Panc1 (cell line): ENCODE measurements around the gene CTSL. TPM values are rescaled to one million over a fixed set of nuclear protein-coding genes. Genes with fewer than 3 reads are reported as not detected.
A peak's percentile ranks its signal among the peaks of the same experiment; 100 is the strongest.

Experiments
- ATAC-seq: fragments of 200-7000 bp; cut with Tn5 transposase; 2 replicates; pipeline ENCODE4 v1.9.1; 2020; ENCODE audit warnings: mild to moderate bottlenecking, moderate library complexity
- Bru-seq: library from RNA; stranded (reverse); fragments of 400-500 nt; gene quantifications from one replicate; lab custom pipeline; 2021; lab: Mats Ljungman, UMichigan
- BruChase-seq, 2 experiments: library from RNA; stranded (reverse); fragments of 400-500 nt; gene quantifications; one replicate each; lab custom pipeline; 2021; lab: Mats Ljungman, UMichigan
- BruUV-seq: library from RNA; stranded (reverse); fragments of 400-500 nt; replicated peaks from 2 replicates; lab custom pipeline; 2021; lab: Mats Ljungman, UMichigan
- CTCF ChIA-PET: fragments of 300-600 bp; sonication (Branson Sonifier 250); formaldehyde crosslinking; loops from one replicate; lab custom pipeline; 2022; ENCODE audit warnings: antibody characterized with exemption; lab: Charles Lee
- POLR2A ChIA-PET: fragments of 300-600 bp; sonication (Branson Sonifier 250); formaldehyde crosslinking; loops from one replicate; lab custom pipeline; 2022; ENCODE audit warnings: antibody characterized with exemption; lab: Charles Lee
- DNase-seq: peaks from one replicate; pipeline ENCODE4 v3.0.0-alpha.2; 2010; ENCODE audit warnings: low read depth, low spot score
- H3K27ac ChIP-seq: 2 replicates; pipeline ENCODE4 v1.5.1; 2011; ENCODE audit warnings: mild to moderate bottlenecking, low read length, inconsistent platforms
- H3K27me3 ChIP-seq: fragments of 200-500 bp; sonication (Bioruptor generic); 2 replicates; pipeline ENCODE4 v1.6.0; 2014; ENCODE audit warnings: low read length, inconsistent platforms; ENCODE audit not compliant: control insufficient read depth, insufficient read depth
- H3K36me3 ChIP-seq: fragments of 200-500 bp; sonication (Bioruptor generic); 2 replicates; pipeline ENCODE4 v1.5.1; 2014; ENCODE audit warnings: inconsistent platforms, mild to moderate bottlenecking, low read length, moderate library complexity; ENCODE audit not compliant: control insufficient read depth, insufficient read depth
- H3K4me1 ChIP-seq: 2 replicates; pipeline ENCODE4 v1.5.1; 2011; ENCODE audit warnings: inconsistent platforms, mild to moderate bottlenecking, low read length, moderate library complexity; ENCODE audit not compliant: control insufficient read depth, insufficient read depth
- H3K4me3 ChIP-seq, 2 experiments: 2 replicates each; pipeline ENCODE4 v1.5.1; 2011 to 2012; ENCODE audit warnings: low read depth in 2 of 2, low read length in 2 of 2, mild to moderate bottlenecking in 2 of 2, inconsistent platforms in 1 of 2, moderate library complexity in 1 of 2
- H3K9me3 ChIP-seq: fragments of 200-500 bp; sonication (Bioruptor generic); 2 replicates; pipeline ENCODE4 v1.5.1; 2014; ENCODE audit warnings: low read depth, mild to moderate bottlenecking, inconsistent platforms, low read length, moderate library complexity; ENCODE audit not compliant: control insufficient read depth, insufficient read depth
- CTCF ChIP-seq: fragments of 450-650 bp; IDR thresholded peaks from 2 replicates; pipeline ENCODE4 v1.5.1; 2017; ENCODE audit warnings: mild to moderate bottlenecking
- POLR2AphosphoS5 ChIP-seq: IDR thresholded peaks from 2 replicates; pipeline ENCODE4 v1.6.1; 2012; ENCODE audit warnings: mild to moderate bottlenecking, low read depth, low read length, moderate library complexity
- SIN3A ChIP-seq: IDR thresholded peaks from 2 replicates; pipeline ENCODE4 v1.6.1; 2012; ENCODE audit warnings: low read depth, mild to moderate bottlenecking, low read length, moderate library complexity, borderline replicate concordance; ENCODE audit not compliant: insufficient read depth
- TCF7L2 ChIP-seq: IDR thresholded peaks from 2 replicates; pipeline ENCODE4 v1.6.1; 2011; ENCODE audit warnings: mild to moderate bottlenecking, low read depth, low read length, inconsistent platforms
- in situ Hi-C: cut with HindIII; loops from 2 replicates; pipeline ENCODE4 v1.10.0; 2016; ENCODE audit warnings: low sequenced_read_pairs, low pct_unique_long_range_greater_than_20kb
- intact Hi-C: fragments of 100-400 bp; cut with micrococcal nuclease; formaldehyde crosslinking; loops from one replicate; pipeline ENCODE4 v1.10.0; 2022; ENCODE audit not compliant: unreplicated experiment
- long read RNA-seq: library from polyadenylated mRNA; unstranded; transcript quantifications from one replicate; pipeline ENCODE4 v2.0.0, GENCODE V29; 2021; ENCODE audit not compliant: unreplicated experiment
- polyA plus RNA-seq: library from polyadenylated mRNA; unstranded; fragments of >200 nt; gene quantifications from one replicate; pipeline ENCODE4 v1.2.1, GENCODE V29; 2012; ENCODE audit warnings: missing spikeins; ENCODE audit not compliant: insufficient read length
- total RNA-seq: library from RNA; stranded (reverse); gene quantifications from one replicate; pipeline ENCODE4 v1.2.1, GENCODE V29; 2021; ENCODE audit not compliant: unreplicated experiment
- TF ChIP-seq, protein P1 (sequence below), 2 experiments: IDR thresholded peaks; 2 replicates each; pipeline ENCODE4 v1.6.1; 2011 to 2012; ENCODE audit warnings: low read depth in 2 of 2, control low read depth in 1 of 2, low read length in 1 of 2, mild to moderate bottlenecking in 1 of 2, moderate library complexity in 1 of 2; ENCODE audit not compliant: insufficient read depth in 1 of 2

CTSL gene
- total RNA-seq (45.2 TPM), Bru-seq, nascent RNA (percentile 65 among the genes with signal in this experiment), BruChase-seq, experiment 1, labeled RNA remaining after a 2-hour chase (percentile 73 among the genes with signal in this experiment), BruChase-seq, experiment 2, labeled RNA remaining after a 6-hour chase (percentile 84 among the genes with signal in this experiment)
- polyA plus RNA-seq, result 63.3 TPM
- long read RNA-seq, transcript CTSL-201 (8 exons, 1,436 nt), result major isoform, 15 of 62 reads
- long read RNA-seq, transcript CTSL-203 (8 exons, 2,177 nt), result minor isoform, 7 of 62 reads
- long read RNA-seq, partial matches to known transcripts, result 4 of 62 reads
- long read RNA-seq, other reads (novel, unspliced or antisense), result 36 of 62 reads

GRCh38 chr9:87725900-87726709 is at the start of gene CTSL:
TSS of gene CTSL (plus strand) at chr9:87726119. CDS start at chr9:87727604, 1,485 bp downstream.
- Histone ChIP-seq H3K4me1 (no peaks in the 10 kb centered on the region; the same call in 1 of the 2 replicates), H3K9me3 (no peaks in the 10 kb centered on the region), H3K27ac (peak within 1 kb of the TSS; percentile 71), H3K36me3 (no peaks in the 10 kb centered on the region), H3K4me3 (peak within 1 kb of the TSS; percentile 59 to 71), H3K27me3 (no peaks in the 10 kb centered on the region)
- no TSS peak for BruUV-seq
- ChIA-PET POLR2A (interaction anchor here (0.5 to 0.7 kb wide), 2 partner anchors 815 to 1406 kb away, joined by 5 to 7 read pairs; no protein-coding TSS in a partner anchor), CTCF (interaction anchor here (0.6 kb wide), 2 partner anchors 226 to 389 kb away, joined by 3 to 5 read pairs; no protein-coding TSS in a partner anchor)
- intact Hi-C loops (no loop called here), in situ Hi-C loops (no loop called here)
- TF ChIP-seq TCF7L2 (peak; percentile 63; the same call in 1 of the 2 replicates), POLR2AphosphoS5 (0 out of 2 replicates have a peak, but pooled peaks have one; percentile 27), SIN3A (no peak), CTCF (peak; percentile 28)
- TF ChIP-seq, protein P1, sequence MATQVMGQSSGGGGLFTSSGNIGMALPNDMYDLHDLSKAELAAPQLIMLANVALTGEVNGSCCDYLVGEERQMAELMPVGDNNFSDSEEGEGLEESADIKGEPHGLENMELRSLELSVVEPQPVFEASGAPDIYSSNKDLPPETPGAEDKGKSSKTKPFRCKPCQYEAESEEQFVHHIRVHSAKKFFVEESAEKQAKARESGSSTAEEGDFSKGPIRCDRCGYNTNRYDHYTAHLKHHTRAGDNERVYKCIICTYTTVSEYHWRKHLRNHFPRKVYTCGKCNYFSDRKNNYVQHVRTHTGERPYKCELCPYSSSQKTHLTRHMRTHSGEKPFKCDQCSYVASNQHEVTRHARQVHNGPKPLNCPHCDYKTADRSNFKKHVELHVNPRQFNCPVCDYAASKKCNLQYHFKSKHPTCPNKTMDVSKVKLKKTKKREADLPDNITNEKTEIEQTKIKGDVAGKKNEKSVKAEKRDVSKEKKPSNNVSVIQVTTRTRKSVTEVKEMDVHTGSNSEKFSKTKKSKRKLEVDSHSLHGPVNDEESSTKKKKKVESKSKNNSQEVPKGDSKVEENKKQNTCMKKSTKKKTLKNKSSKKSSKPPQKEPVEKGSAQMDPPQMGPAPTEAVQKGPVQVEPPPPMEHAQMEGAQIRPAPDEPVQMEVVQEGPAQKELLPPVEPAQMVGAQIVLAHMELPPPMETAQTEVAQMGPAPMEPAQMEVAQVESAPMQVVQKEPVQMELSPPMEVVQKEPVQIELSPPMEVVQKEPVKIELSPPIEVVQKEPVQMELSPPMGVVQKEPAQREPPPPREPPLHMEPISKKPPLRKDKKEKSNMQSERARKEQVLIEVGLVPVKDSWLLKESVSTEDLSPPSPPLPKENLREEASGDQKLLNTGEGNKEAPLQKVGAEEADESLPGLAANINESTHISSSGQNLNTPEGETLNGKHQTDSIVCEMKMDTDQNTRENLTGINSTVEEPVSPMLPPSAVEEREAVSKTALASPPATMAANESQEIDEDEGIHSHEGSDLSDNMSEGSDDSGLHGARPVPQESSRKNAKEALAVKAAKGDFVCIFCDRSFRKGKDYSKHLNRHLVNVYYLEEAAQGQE (IDR thresholded peaks at IDR 0.05; ENCODE audit: insufficient read depth in 1 of 2, low read depth in 2 of 2, low read length in 1 of 2), result 0 out of 4 replicates have a peak, but pooled peaks of 1 of the 2 experiments have one; percentile 14
- DNase-seq, result no peak
- ATAC-seq, result peak; percentile 94

GRCh38 chr9:87676976-87677775 is 48.7 kb upstream of the CTSL start:
- Histone ChIP-seq H3K9me3 (no peaks in the 10 kb centered on the region), H3K4me1 (no peaks in the 10 kb centered on the region), H3K27ac (no peak overlapping the region), H3K27me3 (no peaks in the 10 kb centered on the region), H3K36me3 (no peaks in the 10 kb centered on the region), H3K4me3 (no peak overlapping the region)
- POLR2A ChIA-PET, result no interaction called here
- intact Hi-C loops, result no loop called here
- no peak for TF ChIP-seq SIN3A
- TF ChIP-seq CTCF, result no peak
- TF ChIP-seq, protein P1 (IDR thresholded peaks at IDR 0.05; ENCODE audit: insufficient read depth in 1 of 2, low read depth in 2 of 2, low read length in 1 of 2), result no peak
- TF ChIP-seq TCF7L2, result no peak
- TF ChIP-seq POLR2AphosphoS5, result no peak
- DNase-seq (no peak), ATAC-seq (no peak)
- no TSS peak for BruUV-seq
- CTCF ChIA-PET, result no interaction called here
- in situ Hi-C loops, result no loop called here
